Heart left ventricle (tissue), 16 donors: ENCODE data around the gene FAM20C. TPM values are rescaled to one million over a fixed set of nuclear protein-coding genes. Genes with fewer than 3 reads are reported as not detected.

ENCODE experiments used
- ATAC-seq, 4 donors: fragments of 200-7000 bp; cut with Tn5 transposase; one replicate each; pipeline ENCODE4 v1.9.1; 2020 to 2022; ENCODE audit warnings: moderate library complexity in 4 of 4, mild to moderate bottlenecking in 3 of 4, moderate number of reproducible peaks in 1 of 4
- DNase-seq, 5 donors: peaks; one replicate each; pipeline ENCODE4 v3.0.0-alpha.2; 2020
- H3K27ac ChIP-seq, 12 donors: fragments of 200-600 bp; sonication (generic) in 4 of 12; one replicate each; pipeline versions ENCODE4 v1.5.0 to v1.8.0; 2016 to 2022; ENCODE audit warnings: mild to moderate bottlenecking in 2 of 12
- H3K27me3 ChIP-seq, 9 donors: fragments of 200-600 bp; sonication (generic) in 2 of 9; one replicate each; pipeline versions ENCODE4 v1.5.1 to v1.8.0; 2016 to 2022; ENCODE audit warnings: mild to moderate bottlenecking in 3 of 9
- H3K36me3 ChIP-seq, 9 donors: fragments of 200-600 bp; sonication (generic) in 2 of 9; one replicate each; pipeline versions ENCODE4 v1.5.0 to v1.8.0; 2018 to 2022; ENCODE audit warnings: mild to moderate bottlenecking in 2 of 9
- H3K4me1 ChIP-seq, 12 donors: fragments of 200-600 bp; sonication (generic) in 4 of 12; one replicate each; pipeline versions ENCODE4 v1.5.0 to v1.8.0; 2016 to 2022; ENCODE audit warnings: mild to moderate bottlenecking in 3 of 12
- H3K4me3 ChIP-seq, 12 donors: fragments of 200-600 bp; sonication (generic) in 4 of 12; one replicate each; pipeline versions ENCODE4 v1.5.0 to v1.8.0; 2017 to 2022; ENCODE audit warnings: mild to moderate bottlenecking in 9 of 12, moderate library complexity in 4 of 12
- H3K9me3 ChIP-seq, 12 donors: fragments of 200-600 bp; sonication (generic) in 4 of 12; one replicate each; pipeline versions ENCODE4 v1.5.0 to v1.8.0; 2016 to 2022; ENCODE audit warnings: mild to moderate bottlenecking in 1 of 12
- CTCF ChIP-seq, 12 donors: fragments of 200-600 bp; sonication (generic) in 4 of 12; IDR thresholded peaks; one replicate each; pipeline versions ENCODE4 v1.5.0 to v1.8.0; 2018 to 2022; ENCODE audit warnings: antibody characterized with exemption in 12 of 12, mild to moderate bottlenecking in 5 of 12
- POLR2A ChIP-seq, 2 donors: fragments of 450-650 bp; IDR thresholded peaks; one replicate each; pipeline ENCODE4 v1.6.1; 2017; ENCODE audit warnings: antibody characterized with exemption in 2 of 2, mild to moderate bottlenecking in 2 of 2, moderate library complexity in 2 of 2
- whole genome bisulfite sequencing, 4 donors: extraction: QIAGEN DNeasy Blood & Tissue Kit in 2 of 4; methylation state at CpG; one replicate each; pipeline versions ENCODE4 v1.1.5 to v1.1.7; 2013 to 2018; 5-methylcytosine and 5-hydroxymethylcytosine counted together
- intact Hi-C, 10 donors: fragments of 100-400 bp; cut with DNase I; formaldehyde crosslinking; loops; one replicate each; pipeline versions ENCODE4 v1.11.1 to v1.14.2; 2022
- polyA plus RNA-seq, 2 donors: library from polyadenylated mRNA; stranded (reverse); fragments of 200-250 nt; gene quantifications; one replicate each; pipeline ENCODE4 v1.2.3, GENCODE V29; 2013
- total RNA-seq, 9 donors: library from RNA; depleted of rRNA in 2 of 9; stranded (reverse); fragments of >200 nt in 2 of 9; fragmentation: NEBNext Ultra II Directional in 3 of 9; extraction: Animal tissue kit (Norgen Biotek cat#: 25700) in 3 of 9; gene quantifications; one replicate each; pipeline versions ENCODE4 v1.1.0 to v1.2.4, GENCODE V29; 2016 to 2023
- donor health status: ischemic (EF 13 %, LVEDD 7.1; RV severe dilation, severe dysfunction).
- donor health status: healthy with polysubstance abuse.
- donor health status: DM: no; HTN: yes; CAD: no.
- donor health status: DM: no; HTN: no; CAD: no.
- donor health status: ischemic (EF 25% LVEDD 6.9; RV normal size, moderate dysfunction).
- donor health status: ischemic (EF 25% LVEDD 5.7; RV mildly dilated, moderate dysfunction).
- donor health status: healthy.
- donor health status: DM: yes; HTN: yes; CAD: no.
- donor health status: ischemic (EF 35%, LVEDD 5.7; RV mildly dilated, moderate dysfunction).
- donor health status: nonischemic (EF 11% LVEDD 7.7; RV severe dilation, severe dysfunction).
- donor health status: DM: yes; HTN: yes; CAD: no.
- donor health status: PGD.
- donor health status: ischemic (EF 29% LVEDD 5.4; RV normal size, mild dysfunction).
- donor health status: nonischemic (EF 23%, LVEDD 6.1; RV moderate dilation, normal function).

FAM20C gene
- total and polyA plus RNA-seq, 11 donors: 11.1 to 52.0 (median 21.0) TPM

- H3K4me1 ChIP-seq: peaks cover 0 to 9% (median 3%) of the 10 kb centered on the region in 12 donors
- H3K9me3 ChIP-seq: no peaks in the 10 kb centered on the region
- H3K27me3 ChIP-seq: no peaks in the 10 kb centered on the region
- no peak for TF ChIP-seq POLR2A (IDR thresholded peaks at IDR 0.05)
- TF ChIP-seq CTCF (IDR thresholded peaks at IDR 0.05): no peak
- H3K27ac ChIP-seq: no peak overlapping the region
- no peak overlapping the region for H3K4me3 ChIP-seq
- peaks cover 0 to 49% (median 28%) of the 10 kb centered on the region in 9 donors for H3K36me3 ChIP-seq
- DNase-seq: no peak
- peak in 2 of 4 donors; percentile 34 to 56 for ATAC-seq
- WGBS, 4 donors: 70 to 90% (median 79%) methylated on average over 22 to 24 of the region's 24 CpGs
- intact Hi-C loops: no loop called here
Measured at GRCh38 chr7:209906-210305, 17.5 kb downstream of the FAM20C start.

GRCh38 chr7:210401-210925, 18.1 kb downstream of the FAM20C start:
- no peak overlapping the region for H3K27ac ChIP-seq
- H3K27me3 ChIP-seq: no peaks in the 10 kb centered on the region
- H3K9me3 ChIP-seq: no peaks in the 10 kb centered on the region
- TF ChIP-seq CTCF (IDR thresholded peaks at IDR 0.05): no peak
- TF ChIP-seq POLR2A (IDR thresholded peaks at IDR 0.05): no peak
- H3K36me3 ChIP-seq: peaks cover 0 to 43% (median 23%) of the 10 kb centered on the region in 9 donors
- WGBS, 4 donors: 91 to 97% (median 95%) methylated on average over 25 to 31 of the region's 31 CpGs
- H3K4me3 ChIP-seq: no peak overlapping the region
- H3K4me1 ChIP-seq: peaks cover 0 to 10% (median 3%) of the 10 kb centered on the region in 12 donors
- ATAC-seq (no peak), DNase-seq (no peak)
- intact Hi-C loops: no loop called here

GRCh38 chr7:211033-211714, 18.8 kb downstream of the FAM20C start:
- ATAC-seq: no peak
- Histone ChIP-seq H3K27ac (no peak overlapping the region), H3K36me3 (peaks cover 0 to 36% (median 19%) of the 10 kb centered on the region in 9 donors), H3K4me1 (peaks cover 0 to 10% (median 3%) of the 10 kb centered on the region in 12 donors), H3K9me3 (no peaks in the 10 kb centered on the region), H3K4me3 (no peak overlapping the region), H3K27me3 (no peaks in the 10 kb centered on the region)
- TF ChIP-seq POLR2A (IDR thresholded peaks at IDR 0.05) (no peak), CTCF (IDR thresholded peaks at IDR 0.05) (no peak)
- DNase-seq: no peak
- WGBS, 4 donors: 95 to 96% (median 96%) methylated on average over 18 to 21 of the region's 21 CpGs
- intact Hi-C loops: no loop called here

- ATAC-seq (no peak), DNase-seq (no peak)
- Histone ChIP-seq H3K4me3 (no peak overlapping the region), H3K4me1 (peaks cover 0 to 10% (median 4%) of the 10 kb centered on the region in 12 donors), H3K9me3 (no peaks in the 10 kb centered on the region), H3K27ac (no peak overlapping the region), H3K27me3 (no peaks in the 10 kb centered on the region), H3K36me3 (peaks cover 0 to 35% (median 19%) of the 10 kb centered on the region in 9 donors)
- no peak for TF ChIP-seq POLR2A (IDR thresholded peaks at IDR 0.05)
- WGBS, 4 donors: 90 to 97% (median 95%) methylated on average over 17 to 19 of the region's 19 CpGs
- intact Hi-C loops: no loop called here
Measured at GRCh38 chr7:211715-212058, 19.3 kb downstream of the FAM20C start.
